HG03575 (cell line): ENCODE measurements around the gene MRPL27.

Experiments used
- ATAC-seq: cut with Tn5 transposase; IDR thresholded peaks from one replicate; pipeline ENCODE4 v1.9.1; 2021; ENCODE audit not compliant: unreplicated experiment, insufficient number of reproducible peaks, low FRiP score; ENCODE audit errors: extremely low read depth

MRPL27 gene

DNA sequence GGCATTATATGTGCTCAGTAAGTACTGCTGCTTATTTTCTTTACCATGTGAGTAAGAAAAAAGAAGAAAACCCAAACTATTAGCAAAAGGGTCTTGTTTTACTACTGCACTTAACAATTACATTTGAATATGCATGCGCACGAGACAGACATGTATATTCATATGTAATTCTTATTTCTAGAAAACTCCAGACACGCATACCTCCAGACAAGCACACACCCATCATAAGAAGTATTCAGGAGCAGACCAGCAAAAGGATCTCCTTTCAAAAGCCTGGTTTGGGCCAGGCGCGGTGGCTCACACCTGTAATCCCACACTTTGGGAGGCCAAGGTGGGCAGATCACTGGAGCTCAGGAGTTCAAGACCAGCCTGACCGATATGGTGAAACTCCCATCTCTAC is 16.6 kb upstream of the MRPL27 start:
- ATAC-seq, result no peak

DNA sequence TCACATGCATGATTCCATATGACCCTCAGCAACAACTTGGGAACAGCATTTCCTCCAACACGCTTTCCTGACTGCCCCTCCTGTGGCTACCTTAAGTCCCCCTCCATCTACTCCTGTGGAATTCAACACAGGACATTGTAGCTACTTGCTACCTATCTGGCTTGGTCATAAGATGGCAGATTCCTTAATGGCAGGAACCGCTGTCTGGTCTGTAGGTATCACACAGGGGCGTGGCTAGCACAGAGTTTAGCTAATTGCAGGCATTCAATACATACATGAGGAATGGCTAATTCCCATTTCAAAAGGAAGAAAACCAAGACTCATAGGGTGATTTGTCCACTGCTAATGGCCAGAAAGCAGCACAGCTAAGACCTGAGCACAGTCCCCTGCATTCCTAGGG is 15.7 kb upstream of the MRPL27 start:
- ATAC-seq, result no peak

DNA sequence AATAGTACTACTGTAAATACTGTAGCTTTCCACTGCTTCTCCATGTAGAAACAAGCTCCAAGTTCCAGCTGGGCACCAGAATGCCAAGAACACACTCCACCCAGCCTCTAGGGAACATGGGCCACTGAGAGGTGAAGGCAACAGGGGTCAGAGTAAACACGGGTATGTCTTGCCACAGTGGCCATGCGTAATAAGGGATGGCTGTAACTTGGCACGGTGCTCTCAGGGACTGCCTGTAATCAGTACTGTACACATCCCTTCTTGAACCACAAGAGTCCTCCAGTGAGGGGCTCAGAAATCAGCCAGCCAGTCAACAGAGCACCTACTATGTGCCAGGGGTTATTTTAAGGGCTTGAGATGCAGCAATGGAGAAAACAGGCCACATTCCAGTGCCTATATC is 13.5 kb upstream of the MRPL27 start:
- ATAC-seq, result no peak

DNA sequence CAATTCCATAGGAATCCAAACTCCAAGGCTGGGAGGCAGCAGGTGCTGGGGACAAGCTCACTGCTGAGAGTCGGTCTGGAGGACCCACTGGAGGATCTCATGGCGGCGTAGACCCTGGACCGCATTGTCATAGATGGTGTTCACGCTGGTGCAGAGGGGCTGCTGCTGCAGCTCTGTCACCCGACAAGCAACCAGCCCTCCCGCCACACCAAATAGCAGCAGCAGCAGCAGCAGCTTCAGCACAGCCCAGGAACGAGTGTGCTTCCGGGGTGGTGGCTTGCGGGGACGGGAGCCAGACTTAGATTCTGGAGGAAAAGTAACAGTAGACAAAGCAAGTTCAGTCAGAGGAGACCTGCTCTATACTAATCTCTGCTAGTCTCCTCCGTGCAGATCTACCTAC is 9.9 kb upstream of the MRPL27 start:
- ATAC-seq, result no peak

DNA sequence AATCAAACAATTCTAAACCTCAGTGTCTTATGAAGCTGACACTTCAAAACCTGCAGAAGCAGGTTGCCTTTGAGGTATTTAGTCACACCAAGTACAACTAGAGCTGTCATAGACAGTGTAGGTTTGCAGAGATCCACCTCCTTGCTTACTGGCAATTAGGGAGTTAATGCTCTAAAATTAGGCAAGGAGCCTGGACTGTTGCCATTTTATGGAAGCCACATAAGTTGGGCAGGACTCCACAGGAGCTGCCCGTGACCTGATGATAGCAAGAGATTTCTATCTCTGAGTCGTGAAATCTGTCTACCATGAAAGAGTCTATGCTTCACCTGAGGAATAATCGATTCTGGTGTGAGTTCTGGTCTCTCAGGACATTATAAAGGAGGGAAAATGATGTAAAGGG is 8.9 kb upstream of the MRPL27 start:
- ATAC-seq, result no peak

DNA sequence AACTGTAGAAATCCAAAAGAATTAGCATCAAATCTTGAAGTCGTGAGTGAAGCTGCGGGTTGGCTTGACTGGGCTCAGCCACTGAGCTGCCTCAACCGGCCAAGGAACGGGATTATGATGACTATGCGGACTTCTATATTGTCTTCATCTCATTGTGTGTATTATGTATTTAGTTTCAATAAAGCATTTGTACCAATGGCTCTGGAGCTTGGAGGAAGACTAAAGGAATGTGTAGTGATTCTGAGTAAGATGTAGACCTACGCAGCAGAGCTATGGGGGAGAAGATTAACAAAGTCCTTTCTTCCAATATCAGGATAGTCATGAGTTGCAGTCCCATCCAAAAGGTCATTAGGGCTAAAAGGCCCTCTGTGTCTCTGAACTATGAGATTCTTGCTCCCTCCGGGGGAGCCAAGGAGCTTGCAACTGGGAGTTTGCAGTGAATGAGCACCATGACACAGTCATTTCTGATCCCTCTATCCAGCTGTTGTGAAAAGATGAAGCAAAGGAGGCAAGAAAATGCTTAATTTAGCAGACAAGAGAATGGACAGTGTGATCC is 8.4 kb upstream of the MRPL27 start:
- no peak for ATAC-seq

DNA sequence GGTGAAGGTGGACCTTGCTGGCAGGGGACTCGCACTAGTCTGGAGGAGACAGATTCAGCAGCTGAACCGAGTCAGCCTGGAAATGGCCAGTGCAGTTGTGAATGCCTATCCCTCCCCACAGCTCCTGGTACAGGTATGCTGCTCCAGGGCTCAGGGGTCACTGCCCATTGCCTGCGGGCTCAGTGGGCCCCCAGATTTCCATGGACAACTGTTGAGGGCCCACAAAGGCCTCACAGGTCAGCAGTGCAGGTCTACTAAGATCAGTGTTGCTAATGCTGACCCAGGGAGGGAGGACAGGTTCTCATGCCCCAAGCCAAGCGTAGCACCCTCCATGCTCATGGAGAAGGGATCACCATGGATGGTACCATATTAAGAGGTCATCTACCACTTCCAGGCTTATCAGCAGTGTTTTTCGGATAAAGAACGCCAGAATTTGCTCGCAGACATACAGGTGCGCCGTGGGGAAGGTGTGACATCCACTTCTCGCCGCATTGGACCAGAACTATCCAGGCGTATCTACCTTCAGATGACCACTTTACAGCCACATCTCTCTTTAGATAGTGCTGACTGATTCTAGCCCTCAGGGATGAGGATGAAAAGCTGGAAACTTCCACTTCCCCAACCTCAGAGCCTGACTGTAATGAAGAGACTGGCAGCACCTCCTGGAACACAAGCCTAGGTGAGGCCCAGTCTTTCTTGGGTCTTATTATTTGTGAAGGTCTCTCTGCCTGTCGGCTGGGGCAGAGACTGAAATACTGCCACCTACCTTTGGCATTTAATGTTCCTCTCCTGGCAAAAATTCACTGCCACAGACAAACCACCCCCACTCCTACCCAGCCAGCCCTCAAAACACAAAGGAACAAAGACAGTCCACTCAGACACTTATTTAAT is 7.6 kb upstream of the MRPL27 start:
- no peak for ATAC-seq

DNA sequence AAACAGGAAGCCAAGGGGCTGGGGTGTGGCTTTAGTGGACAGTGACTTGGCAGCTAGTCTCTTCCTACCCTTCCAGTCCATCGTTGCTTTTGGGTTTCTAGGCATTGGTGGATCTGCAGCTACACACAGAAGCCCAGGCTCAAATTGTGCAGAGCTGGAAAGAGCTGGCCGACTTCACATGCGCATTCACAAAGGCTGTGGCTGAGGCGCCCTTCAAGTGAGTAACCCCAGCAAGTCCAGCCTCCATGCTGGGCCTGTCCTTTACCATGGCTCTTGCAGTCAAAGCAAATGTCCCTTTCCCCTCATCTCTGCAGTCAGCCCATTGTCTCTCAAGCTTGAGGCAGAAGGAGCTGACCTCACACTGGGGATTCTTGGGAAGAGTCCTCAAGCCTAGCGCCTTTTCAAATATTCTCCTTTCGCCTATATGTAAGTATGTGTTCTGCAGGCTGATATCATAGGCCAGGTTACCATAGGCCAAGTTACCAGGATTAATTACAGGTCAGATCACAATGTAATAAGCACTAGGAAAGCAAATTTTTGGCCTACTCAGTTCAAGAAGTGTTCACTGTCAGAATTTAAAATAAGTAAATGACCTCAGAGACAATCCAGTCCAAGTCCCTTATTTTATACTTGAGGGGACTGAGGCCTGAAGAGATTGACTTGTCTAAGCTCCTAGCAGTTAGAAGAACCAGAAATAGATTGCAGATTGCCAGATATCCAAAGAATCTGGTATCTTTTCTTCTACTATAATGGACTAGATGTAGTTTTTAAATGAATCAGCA is 6.6 kb upstream of the MRPL27 start:
- ATAC-seq, result no peak

DNA sequence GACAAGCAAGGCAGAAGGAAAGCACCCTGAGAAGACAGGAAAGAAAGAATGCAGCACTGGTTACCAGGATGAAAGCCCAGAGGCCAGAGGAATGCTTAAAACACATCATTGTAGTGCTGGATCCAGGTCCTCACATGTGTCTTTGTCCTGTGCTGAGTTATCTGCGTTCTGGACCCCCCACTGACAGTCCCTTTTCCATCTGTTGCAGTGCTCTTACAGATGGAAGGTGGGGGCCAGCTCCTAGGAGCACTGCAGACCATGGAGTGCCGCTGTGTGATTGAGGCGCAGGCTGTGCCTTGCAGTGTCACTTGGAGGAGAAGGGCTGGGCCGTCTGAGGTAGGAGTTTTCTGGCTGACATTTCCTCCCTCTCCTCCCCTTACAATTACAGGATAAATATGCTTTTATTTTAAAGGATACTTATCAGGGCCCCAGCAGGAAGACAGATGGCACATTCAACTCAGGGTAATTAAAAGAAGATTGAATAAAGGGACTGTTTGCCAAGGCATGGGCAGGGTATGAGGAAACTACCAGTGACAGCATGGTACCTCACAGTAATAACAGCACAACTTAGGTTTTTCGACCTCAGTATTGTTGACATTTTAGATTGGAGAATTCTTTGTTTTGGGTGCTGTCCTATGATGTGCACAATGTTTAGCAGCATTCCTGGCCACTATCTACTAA is 3.0 kb upstream of the MRPL27 start:
- no peak for ATAC-seq

DNA sequence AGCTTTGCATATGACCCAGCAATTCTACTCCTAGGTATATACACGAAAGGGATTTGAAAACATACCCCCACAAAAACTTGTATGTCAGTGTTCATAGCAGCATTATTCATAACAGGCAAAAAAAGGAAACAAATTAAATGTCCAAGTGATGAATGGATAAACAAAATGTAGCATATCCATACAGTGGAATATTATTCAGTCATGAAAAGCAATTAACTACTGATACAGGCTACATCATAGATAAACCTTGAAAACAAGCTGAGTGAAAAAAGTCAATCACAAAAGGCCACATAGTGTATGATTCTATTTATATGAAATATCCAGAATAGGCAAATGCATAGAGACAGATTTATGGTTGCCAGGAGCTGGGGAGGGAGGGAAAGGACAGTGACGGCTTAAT is 721 bp upstream of the MRPL27 start:
- ATAC-seq, result no peak

DNA sequence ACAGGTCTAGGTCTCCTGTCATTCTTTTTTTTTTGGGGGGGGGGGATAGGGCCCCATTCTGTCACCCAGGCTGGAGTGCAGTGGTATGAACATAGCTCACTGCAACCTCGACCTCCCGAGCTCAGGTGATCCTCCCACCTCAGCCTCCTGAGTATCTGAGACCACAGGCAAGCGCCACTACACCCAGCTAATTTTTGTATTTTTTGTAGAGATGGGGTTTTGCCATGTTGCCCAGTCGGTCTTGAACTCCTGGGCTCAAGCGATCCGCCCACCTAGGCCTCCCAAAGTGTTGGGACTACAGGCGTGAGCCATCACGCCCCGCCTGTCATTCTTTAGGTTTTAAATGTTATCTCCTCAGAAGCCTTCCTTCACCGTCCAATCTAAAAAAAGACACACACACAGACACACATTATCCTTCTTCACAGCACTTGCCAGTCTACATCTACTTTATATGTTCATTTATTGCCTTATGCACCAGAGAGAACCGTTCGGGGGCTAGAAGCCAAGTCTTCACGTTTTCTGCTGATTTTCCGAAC is 694 bp downstream of the MRPL27 start:
- no peak for ATAC-seq

DNA sequence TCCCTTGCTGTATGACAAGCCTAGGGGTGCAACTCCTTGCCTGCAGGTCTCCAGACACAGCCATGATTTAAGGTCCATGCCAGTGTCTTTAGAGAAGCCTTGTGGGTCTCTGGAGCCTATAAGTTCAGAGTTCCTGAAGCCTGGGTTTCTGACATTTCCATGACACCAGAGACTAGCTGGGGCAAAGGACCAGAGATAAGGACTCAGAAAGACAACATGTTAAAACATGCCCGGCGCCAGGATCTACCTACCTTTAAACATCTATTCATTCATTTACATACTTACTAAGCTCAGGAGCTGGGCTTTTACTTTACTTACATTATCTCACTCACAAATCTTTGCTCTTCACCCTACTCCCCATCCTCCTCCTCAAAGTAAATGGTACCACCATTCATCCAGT is 1.5 kb downstream of the MRPL27 start:
- ATAC-seq, result no peak

DNA sequence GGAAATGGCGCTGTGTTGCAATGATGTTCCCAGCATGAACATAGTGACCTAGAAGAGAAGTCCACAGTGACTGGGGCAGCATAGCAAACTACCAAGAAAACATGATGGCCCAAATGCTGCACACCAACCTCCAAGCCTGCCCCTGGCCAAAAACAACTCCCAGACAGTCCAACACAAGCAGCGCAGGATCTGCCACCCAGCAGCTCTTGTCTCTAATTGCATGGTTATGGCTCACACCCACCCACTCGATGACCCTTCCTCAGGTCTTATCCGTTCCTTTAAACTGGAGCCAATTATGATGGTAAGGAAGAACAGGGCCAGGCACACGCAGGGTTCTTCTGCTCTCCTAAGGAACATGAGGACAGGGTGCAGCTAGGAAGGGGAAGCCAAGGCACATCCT is 2.9 kb downstream of the MRPL27 start:
- no peak for ATAC-seq

DNA sequence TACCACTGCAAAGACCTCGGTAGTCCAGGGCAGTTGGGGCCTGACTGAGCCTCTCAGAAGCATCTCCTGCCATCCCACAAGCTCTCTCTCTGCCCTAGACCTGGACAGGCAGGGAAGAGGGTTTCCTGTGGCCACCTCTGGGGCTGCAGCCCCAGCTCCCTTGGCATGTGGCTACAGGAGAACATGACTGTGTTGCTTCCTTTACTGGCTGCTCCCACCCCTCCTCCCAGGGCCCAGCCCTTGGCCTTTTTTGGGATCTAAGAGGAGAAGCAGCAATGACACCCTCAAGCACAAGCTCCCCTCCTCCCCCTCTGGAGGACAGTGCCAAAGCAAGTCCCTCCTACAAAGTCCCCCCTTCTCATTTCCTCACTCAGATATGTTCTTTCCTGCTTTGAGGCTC is 5.6 kb downstream of the MRPL27 start:
- ATAC-seq, result no peak

DNA sequence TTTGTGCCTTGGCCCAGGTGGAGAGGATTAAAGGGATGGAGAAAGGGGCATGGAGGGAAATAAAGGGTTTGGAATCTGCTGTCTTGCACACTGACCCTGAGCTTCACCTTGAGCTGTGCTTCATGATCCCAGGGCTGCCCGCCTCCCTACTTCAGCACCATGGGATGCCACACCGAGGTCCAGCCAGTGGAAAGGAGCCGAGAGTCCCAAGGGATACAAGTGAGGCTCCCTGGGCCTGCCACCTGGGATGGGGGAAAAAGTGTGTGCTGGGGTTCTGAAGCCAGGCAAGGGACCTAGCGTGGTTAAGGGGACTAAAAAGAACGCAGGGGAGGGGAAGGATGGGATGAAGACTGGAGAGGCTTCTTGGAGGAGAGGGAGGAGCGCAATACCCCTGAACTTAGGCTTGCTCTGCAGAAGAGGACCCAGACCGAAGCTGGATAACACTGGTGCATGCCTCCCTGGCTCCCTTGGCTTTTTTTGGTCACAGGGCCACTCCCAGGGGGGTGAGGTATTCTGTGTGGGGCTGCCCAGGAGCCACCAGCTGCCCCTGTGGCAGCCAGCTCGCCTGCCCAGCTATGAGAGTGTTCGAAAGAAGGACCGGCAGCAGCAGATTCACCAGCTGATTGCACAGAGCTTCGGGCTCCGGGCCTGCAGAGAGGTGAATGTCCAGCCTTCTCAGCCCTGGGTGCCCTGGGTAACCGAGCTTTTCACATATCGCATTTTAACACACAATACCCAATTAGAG is 7.2 kb downstream of the MRPL27 start:
- ATAC-seq, result no peak

DNA sequence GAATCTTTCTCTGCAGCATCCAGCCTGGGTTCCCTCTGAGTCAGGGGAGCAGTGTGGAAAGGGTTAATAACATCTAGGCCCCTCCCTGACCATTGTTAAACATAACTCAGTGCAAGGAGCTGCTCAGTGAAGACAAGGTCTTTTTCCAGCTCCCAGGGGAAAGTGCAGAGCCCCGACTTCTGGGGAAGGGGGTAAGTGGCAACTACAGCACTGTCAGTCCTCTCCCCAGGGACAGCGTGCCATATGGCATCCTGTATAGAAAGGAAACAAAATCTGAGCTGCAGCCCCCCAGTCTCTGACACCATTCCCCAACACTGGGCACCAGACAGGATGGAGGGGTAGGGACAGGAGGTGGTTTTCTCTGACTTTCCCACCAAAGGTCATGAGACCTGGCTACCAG is 7.8 kb downstream of the MRPL27 start:
- ATAC-seq, result no peak

DNA sequence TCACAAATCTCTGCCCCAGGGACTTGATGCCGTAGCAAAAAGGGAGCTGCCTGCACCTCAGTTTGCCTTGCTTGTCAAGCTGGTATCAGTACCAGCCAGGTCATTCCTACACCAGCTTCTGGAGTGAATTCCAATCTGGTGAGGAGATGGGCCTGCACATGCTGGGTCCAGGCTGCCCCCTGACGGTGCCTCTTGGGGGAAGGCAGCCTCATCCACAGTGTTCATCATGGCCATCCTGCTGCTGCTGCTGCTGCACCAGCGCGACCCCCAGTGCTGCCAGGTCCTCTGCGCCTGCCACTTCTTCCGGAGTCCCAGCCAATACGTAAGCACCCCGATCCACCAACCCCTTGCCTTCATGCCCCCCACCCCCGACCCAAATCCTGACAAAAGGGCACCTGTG is 8.3 kb downstream of the MRPL27 start:
- ATAC-seq, result no peak

DNA sequence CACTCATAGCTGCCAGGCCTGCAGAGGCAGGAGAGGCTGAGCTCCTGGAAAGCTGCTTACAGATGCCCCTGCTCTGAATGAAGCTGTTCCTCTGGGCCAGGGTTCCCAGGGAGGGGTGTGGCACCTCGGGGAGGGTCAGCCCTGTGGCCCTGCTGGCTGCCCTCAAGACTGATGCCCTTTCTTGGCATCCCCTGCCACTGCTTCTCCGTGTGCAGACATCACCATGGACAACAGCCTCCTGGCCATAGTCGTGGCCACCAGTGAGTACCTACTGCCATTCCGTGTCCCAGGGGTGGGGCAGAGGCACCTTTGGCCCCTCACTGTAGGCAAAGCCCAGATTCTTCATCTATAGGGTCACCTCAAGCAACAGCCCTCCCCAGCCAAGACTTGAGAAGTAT is 8.9 kb downstream of the MRPL27 start:
- no peak for ATAC-seq
